GM23338 (cell line): ENCODE data around the gene IMMP2L. TPM values are rescaled to one million over a fixed set of nuclear protein-coding genes. Genes with fewer than 3 reads are reported as not detected.

Source experiments
- ATAC-seq: fragments of 200-7000 bp; cut with Tn5 transposase; 3 replicates; pipeline ENCODE4 v1.9.1; 2020
- DNase-seq: peaks from one replicate; pipeline ENCODE4 v3.0.0-alpha.2; 2015; ENCODE audit warnings: low spot score
- H2AFZ ChIP-seq: fragments of 200-600 bp; sonication (generic); 2 replicates; pipeline ENCODE4 v1.8.0; 2016; ENCODE audit warnings: antibody characterized with exemption, mild to moderate bottlenecking, moderate library complexity
- H3F3A ChIP-seq: fragments of 200-600 bp; sonication (generic); replicated peaks from 2 replicates; pipeline ENCODE4 v1.8.0; 2017; ENCODE audit warnings: antibody characterized with exemption, mixed run types, low read depth
- H3K27ac ChIP-seq: fragments of 200-600 bp; sonication (generic); 2 replicates; pipeline ENCODE4 v1.6.1; 2016; ENCODE audit warnings: low read depth
- H3K27me3 ChIP-seq: fragments of 200-600 bp; sonication (generic); 2 replicates; pipeline ENCODE4 v1.8.0; 2016; ENCODE audit warnings: mild to moderate bottlenecking, mixed run types, moderate library complexity; ENCODE audit not compliant: insufficient read depth
- H3K36me3 ChIP-seq: fragments of 200-600 bp; sonication (generic); 2 replicates; pipeline ENCODE4 v1.8.0; 2016; ENCODE audit warnings: mild to moderate bottlenecking; ENCODE audit not compliant: insufficient read depth
- H3K4me1 ChIP-seq: fragments of 200-600 bp; sonication (generic); 2 replicates; pipeline ENCODE4 v1.8.0; 2016; ENCODE audit warnings: mild to moderate bottlenecking, moderate library complexity; ENCODE audit not compliant: insufficient read depth
- H3K4me2 ChIP-seq: fragments of 200-600 bp; sonication (generic); 2 replicates; pipeline ENCODE4 v1.7.1; 2017; ENCODE audit warnings: mixed run types
- H3K4me3 ChIP-seq: fragments of 200-600 bp; sonication (generic); 2 replicates; pipeline ENCODE4 v1.6.1; 2016; ENCODE audit warnings: mixed run types
- H3K79me2 ChIP-seq: fragments of 200-600 bp; sonication (generic); replicated peaks from 2 replicates; pipeline ENCODE4 v1.8.0; 2017; ENCODE audit warnings: mild to moderate bottlenecking; ENCODE audit not compliant: insufficient read depth
- H3K9me2 ChIP-seq: fragments of 200-600 bp; sonication (generic); 2 replicates; pipeline ENCODE4 v1.8.0; 2017; ENCODE audit not compliant: insufficient read depth
- H4K20me1 ChIP-seq: fragments of 200-600 bp; sonication (generic); replicated peaks from 2 replicates; pipeline ENCODE4 v1.8.0; 2017; ENCODE audit warnings: mild to moderate bottlenecking; ENCODE audit not compliant: insufficient read depth
- H3K27ac Mint-ChIP-seq: 2 replicates; pipeline ENCODE4 v1.8.0; 2020; ENCODE audit warnings: inconsistent platforms, mild to moderate bottlenecking, moderate library complexity, mixed read lengths
- H3K27me3 Mint-ChIP-seq: 3 replicates; pipeline ENCODE4 v1.8.0; 2022; ENCODE audit warnings: low read depth, mild to moderate bottlenecking, moderate library complexity, mixed read lengths, inconsistent platforms; ENCODE audit not compliant: insufficient read depth, poor library complexity
- H3K36me3 Mint-ChIP-seq: 3 replicates; pipeline ENCODE4 v1.8.0; 2021; ENCODE audit warnings: low read depth, mild to moderate bottlenecking, inconsistent platforms, moderate library complexity, mixed read lengths
- H3K4me1 Mint-ChIP-seq: 3 replicates; pipeline ENCODE4 v1.8.0; 2020; ENCODE audit warnings: mild to moderate bottlenecking, inconsistent platforms, mixed read lengths
- H3K4me3 Mint-ChIP-seq: 3 replicates; pipeline ENCODE4 v1.8.0; 2021; ENCODE audit warnings: moderate library complexity, mild to moderate bottlenecking, inconsistent platforms, mixed read lengths
- H3K9me3 Mint-ChIP-seq: 3 replicates; pipeline ENCODE4 v1.8.0; 2020; ENCODE audit warnings: moderate library complexity, mild to moderate bottlenecking, inconsistent platforms, mixed read lengths
- JUNB ChIP-seq: IDR thresholded peaks from one replicate; pipeline ENCODE4 v1.6.1; 2016; ENCODE audit warnings: antibody characterized with exemption; ENCODE audit not compliant: unreplicated experiment
- NANOG ChIP-seq: IDR thresholded peaks from 2 replicates; pipeline ENCODE4 v1.6.1; 2016; ENCODE audit warnings: antibody characterized with exemption, borderline replicate concordance
- STAT1 ChIP-seq: IDR thresholded peaks from one replicate; pipeline ENCODE4 v1.6.1; 2016; ENCODE audit warnings: antibody characterized with exemption; ENCODE audit not compliant: unreplicated experiment
- ZNF114 ChIP-seq: fragments of 250-450 bp; sonication (Bioruptor Pico); IDR thresholded peaks from 2 replicates; pipeline ENCODE4 v1.5.0; 2020; ENCODE audit warnings: mild to moderate bottlenecking, moderate library complexity
- ZNF331 ChIP-seq: fragments of 250-450 bp; sonication (Bioruptor Pico); IDR thresholded peaks from 2 replicates; pipeline ENCODE4 v1.5.0; 2020; ENCODE audit warnings: low read depth, mild to moderate bottlenecking, moderate library complexity
- polyA plus RNA-seq: library from polyadenylated mRNA; unstranded; fragments of >200 nt; fragmentation: Nextera tagmentation; extraction: Ambion mirVana; gene quantifications from 2 replicates; pipeline ENCODE4 v1.2.1, GENCODE V29; 2016
- total RNA-seq: library from RNA; depleted of rRNA; stranded (reverse); fragments of >200 nt; shearing (Covaris generic); gene quantifications from 2 replicates; pipeline ENCODE4 v1.2.3, GENCODE V29; 2014
- TF ChIP-seq, protein P1 (sequence below), 2 experiments: fragments of 200-600 bp in 1 of 2; sonication (generic) in 1 of 2; conservative IDR thresholded peaks; 2 replicates each; pipeline versions ENCODE4 v1.5.1 to v1.6.1; 2016 to 2017; ENCODE audit warnings: antibody characterized with exemption in 2 of 2, low read depth in 2 of 2, mild to moderate bottlenecking in 2 of 2, moderate library complexity in 1 of 2
- TF ChIP-seq, protein P2 (sequence below): IDR thresholded peaks from 2 replicates; pipeline ENCODE4 v1.6.1; 2016; ENCODE audit warnings: antibody characterized with exemption
- TF ChIP-seq, protein P3 (sequence below): IDR thresholded peaks from one replicate; pipeline ENCODE4 v1.6.1; 2018; ENCODE audit warnings: antibody characterized with exemption; ENCODE audit not compliant: unreplicated experiment
- TF ChIP-seq, protein P4 (sequence below): fragments of 250-450 bp; sonication (Bioruptor Pico); IDR thresholded peaks from 2 replicates; pipeline ENCODE4 v1.5.0; 2020; ENCODE audit warnings: mild to moderate bottlenecking, moderate library complexity

IMMP2L gene
- total and polyA plus RNA-seq, 2 experiments from 2014 or later: 7.3 to 14.0 TPM

DNA sequence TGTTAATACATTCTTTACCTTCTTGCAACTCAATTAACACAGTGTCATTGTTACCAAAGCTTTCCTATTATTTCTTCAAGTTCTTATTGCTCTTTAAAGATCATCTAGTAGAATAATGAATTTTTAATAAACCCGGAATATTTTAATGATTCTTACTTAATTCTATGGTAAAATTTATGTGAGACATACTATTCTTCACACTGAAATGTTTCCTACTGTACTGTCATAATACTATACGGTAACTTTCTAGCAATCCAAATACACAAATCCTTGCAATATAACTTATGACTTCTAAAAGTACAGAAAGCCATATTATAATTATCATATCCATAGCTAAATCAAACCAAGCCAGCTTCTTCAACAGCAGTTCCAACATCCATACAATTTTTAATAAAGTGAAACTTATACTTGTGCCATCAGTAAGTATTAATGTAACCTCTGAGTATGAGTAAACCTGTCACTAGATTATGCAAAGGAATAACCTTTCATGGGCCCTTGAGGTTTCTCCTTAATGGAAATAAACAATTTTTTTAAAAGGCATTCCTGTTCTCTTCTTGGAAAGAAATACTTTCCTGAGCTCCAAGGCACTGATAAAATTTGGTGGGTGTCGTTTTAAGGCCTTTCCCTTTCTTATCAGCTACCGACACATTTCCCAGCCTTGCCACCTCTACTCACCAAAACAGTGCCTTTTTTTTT lies 87.4 kb downstream of the IMMP2L start:
- Histone ChIP-seq H2AFZ (no peak overlapping the region), H3K9me2 (no peaks in the 10 kb centered on the region), H3K4me3 (no peak overlapping the region), H3F3A (no peaks in the 10 kb centered on the region), H3K4me2 (no peak overlapping the region), H3K79me2 (no peaks in the 10 kb centered on the region), H3K27ac (no peak overlapping the region), H3K4me1 (no peaks in the 10 kb centered on the region), H3K36me3 (no peaks in the 10 kb centered on the region), H3K27me3 (no peaks in the 10 kb centered on the region), H4K20me1 (no peaks in the 10 kb centered on the region)
- Mint-ChIP-seq H3K36me3 (peaks cover 8% of the 10 kb centered on the region; the same call in 2 of the 3 replicates), H3K9me3 (peaks cover 3% of the 10 kb centered on the region), H3K27ac (no peak overlapping the region), H3K4me1 (no peaks in the 10 kb centered on the region), H3K27me3 (no peaks in the 10 kb centered on the region), H3K4me3 (no peak overlapping the region)
- ATAC-seq: no peak
- DNase-seq: no peak
- TF ChIP-seq, protein P1, sequence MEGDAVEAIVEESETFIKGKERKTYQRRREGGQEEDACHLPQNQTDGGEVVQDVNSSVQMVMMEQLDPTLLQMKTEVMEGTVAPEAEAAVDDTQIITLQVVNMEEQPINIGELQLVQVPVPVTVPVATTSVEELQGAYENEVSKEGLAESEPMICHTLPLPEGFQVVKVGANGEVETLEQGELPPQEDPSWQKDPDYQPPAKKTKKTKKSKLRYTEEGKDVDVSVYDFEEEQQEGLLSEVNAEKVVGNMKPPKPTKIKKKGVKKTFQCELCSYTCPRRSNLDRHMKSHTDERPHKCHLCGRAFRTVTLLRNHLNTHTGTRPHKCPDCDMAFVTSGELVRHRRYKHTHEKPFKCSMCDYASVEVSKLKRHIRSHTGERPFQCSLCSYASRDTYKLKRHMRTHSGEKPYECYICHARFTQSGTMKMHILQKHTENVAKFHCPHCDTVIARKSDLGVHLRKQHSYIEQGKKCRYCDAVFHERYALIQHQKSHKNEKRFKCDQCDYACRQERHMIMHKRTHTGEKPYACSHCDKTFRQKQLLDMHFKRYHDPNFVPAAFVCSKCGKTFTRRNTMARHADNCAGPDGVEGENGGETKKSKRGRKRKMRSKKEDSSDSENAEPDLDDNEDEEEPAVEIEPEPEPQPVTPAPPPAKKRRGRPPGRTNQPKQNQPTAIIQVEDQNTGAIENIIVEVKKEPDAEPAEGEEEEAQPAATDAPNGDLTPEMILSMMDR (conservative IDR thresholded peaks at IDR 0.05; ENCODE audit: low read depth in 2 of 2): no peak
- TF ChIP-seq NANOG: no peak
- no peak for TF ChIP-seq ZNF114 (CRISPR knock-in tag)
- TF ChIP-seq, protein P2, sequence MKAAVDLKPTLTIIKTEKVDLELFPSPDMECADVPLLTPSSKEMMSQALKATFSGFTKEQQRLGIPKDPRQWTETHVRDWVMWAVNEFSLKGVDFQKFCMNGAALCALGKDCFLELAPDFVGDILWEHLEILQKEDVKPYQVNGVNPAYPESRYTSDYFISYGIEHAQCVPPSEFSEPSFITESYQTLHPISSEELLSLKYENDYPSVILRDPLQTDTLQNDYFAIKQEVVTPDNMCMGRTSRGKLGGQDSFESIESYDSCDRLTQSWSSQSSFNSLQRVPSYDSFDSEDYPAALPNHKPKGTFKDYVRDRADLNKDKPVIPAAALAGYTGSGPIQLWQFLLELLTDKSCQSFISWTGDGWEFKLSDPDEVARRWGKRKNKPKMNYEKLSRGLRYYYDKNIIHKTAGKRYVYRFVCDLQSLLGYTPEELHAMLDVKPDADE: no peak
- TF ChIP-seq STAT1: no peak
- TF ChIP-seq ZNF331 (CRISPR knock-in tag): no peak
- TF ChIP-seq, protein P3, sequence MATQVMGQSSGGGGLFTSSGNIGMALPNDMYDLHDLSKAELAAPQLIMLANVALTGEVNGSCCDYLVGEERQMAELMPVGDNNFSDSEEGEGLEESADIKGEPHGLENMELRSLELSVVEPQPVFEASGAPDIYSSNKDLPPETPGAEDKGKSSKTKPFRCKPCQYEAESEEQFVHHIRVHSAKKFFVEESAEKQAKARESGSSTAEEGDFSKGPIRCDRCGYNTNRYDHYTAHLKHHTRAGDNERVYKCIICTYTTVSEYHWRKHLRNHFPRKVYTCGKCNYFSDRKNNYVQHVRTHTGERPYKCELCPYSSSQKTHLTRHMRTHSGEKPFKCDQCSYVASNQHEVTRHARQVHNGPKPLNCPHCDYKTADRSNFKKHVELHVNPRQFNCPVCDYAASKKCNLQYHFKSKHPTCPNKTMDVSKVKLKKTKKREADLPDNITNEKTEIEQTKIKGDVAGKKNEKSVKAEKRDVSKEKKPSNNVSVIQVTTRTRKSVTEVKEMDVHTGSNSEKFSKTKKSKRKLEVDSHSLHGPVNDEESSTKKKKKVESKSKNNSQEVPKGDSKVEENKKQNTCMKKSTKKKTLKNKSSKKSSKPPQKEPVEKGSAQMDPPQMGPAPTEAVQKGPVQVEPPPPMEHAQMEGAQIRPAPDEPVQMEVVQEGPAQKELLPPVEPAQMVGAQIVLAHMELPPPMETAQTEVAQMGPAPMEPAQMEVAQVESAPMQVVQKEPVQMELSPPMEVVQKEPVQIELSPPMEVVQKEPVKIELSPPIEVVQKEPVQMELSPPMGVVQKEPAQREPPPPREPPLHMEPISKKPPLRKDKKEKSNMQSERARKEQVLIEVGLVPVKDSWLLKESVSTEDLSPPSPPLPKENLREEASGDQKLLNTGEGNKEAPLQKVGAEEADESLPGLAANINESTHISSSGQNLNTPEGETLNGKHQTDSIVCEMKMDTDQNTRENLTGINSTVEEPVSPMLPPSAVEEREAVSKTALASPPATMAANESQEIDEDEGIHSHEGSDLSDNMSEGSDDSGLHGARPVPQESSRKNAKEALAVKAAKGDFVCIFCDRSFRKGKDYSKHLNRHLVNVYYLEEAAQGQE: no peak
- no peak for TF ChIP-seq JUNB
- TF ChIP-seq, protein P4, sequence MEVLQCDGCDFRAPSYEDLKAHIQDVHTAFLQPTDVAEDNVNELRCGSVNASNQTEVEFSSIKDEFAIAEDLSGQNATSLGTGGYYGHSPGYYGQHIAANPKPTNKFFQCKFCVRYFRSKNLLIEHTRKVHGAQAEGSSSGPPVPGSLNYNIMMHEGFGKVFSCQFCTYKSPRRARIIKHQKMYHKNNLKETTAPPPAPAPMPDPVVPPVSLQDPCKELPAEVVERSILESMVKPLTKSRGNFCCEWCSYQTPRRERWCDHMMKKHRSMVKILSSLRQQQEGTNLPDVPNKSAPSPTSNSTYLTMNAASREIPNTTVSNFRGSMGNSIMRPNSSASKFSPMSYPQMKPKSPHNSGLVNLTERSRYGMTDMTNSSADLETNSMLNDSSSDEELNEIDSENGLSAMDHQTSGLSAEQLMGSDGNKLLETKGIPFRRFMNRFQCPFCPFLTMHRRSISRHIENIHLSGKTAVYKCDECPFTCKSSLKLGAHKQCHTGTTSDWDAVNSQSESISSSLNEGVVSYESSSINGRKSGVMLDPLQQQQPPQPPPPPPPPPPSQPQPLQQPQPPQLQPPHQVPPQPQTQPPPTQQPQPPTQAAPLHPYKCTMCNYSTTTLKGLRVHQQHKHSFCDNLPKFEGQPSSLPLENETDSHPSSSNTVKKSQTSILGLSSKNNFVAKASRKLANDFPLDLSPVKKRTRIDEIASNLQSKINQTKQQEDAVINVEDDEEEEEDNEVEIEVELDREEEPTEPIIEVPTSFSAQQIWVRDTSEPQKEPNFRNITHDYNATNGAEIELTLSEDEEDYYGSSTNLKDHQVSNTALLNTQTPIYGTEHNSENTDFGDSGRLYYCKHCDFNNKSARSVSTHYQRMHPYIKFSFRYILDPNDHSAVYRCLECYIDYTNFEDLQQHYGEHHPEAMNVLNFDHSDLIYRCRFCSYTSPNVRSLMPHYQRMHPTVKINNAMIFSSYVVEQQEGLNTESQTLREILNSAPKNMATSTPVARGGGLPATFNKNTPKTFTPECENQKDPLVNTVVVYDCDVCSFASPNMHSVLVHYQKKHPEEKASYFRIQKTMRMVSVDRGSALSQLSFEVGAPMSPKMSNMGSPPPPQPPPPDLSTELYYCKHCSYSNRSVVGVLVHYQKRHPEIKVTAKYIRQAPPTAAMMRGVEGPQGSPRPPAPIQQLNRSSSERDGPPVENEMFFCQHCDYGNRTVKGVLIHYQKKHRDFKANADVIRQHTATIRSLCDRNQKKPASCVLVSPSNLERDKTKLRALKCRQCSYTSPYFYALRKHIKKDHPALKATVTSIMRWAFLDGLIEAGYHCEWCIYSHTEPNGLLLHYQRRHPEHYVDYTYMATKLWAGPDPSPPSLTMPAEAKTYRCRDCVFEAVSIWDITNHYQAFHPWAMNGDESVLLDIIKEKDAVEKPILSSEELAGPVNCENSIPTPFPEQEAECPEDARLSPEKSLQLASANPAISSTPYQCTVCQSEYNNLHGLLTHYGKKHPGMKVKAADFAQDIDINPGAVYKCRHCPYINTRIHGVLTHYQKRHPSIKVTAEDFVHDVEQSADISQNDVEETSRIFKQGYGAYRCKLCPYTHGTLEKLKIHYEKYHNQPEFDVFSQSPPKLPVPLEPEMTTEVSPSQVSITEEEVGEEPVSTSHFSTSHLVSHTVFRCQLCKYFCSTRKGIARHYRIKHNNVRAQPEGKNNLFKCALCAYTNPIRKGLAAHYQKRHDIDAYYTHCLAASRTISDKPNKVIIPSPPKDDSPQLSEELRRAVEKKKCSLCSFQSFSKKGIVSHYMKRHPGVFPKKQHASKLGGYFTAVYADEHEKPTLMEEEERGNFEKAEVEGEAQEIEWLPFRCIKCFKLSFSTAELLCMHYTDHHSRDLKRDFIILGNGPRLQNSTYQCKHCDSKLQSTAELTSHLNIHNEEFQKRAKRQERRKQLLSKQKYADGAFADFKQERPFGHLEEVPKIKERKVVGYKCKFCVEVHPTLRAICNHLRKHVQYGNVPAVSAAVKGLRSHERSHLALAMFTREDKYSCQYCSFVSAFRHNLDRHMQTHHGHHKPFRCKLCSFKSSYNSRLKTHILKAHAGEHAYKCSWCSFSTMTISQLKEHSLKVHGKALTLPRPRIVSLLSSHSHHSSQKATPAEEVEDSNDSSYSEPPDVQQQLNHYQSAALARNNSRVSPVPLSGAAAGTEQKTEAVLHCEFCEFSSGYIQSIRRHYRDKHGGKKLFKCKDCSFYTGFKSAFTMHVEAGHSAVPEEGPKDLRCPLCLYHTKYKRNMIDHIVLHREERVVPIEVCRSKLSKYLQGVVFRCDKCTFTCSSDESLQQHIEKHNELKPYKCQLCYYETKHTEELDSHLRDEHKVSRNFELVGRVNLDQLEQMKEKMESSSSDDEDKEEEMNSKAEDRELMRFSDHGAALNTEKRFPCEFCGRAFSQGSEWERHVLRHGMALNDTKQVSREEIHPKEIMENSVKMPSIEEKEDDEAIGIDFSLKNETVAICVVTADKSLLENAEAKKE (CRISPR knock-in tag): no peak
